Bone marrow (tissue), 2 donors: ENCODE measurements around the gene SLC5A8.
"Not testable (repeated sequence)": the region's sequence is repeated elsewhere in the genome, so short reads cannot be mapped to it uniquely, and the experiment has no call there.

Experiments used
- DNase-seq, 2 donors: peaks; one replicate each; lab custom pipeline; 2025; lab: John Stamatoyannopoulos, UW

Gene SLC5A8

GRCh38 chr12:101168001-101168400 lies 42.0 kb downstream of the SLC5A8 start:
- DNase-seq = no peak

- DNase-seq = no peak
These were observed 43.2 kb downstream of the SLC5A8 start for GRCh38 chr12:101166866-101167265.

GRCh38 chr12:101165319-101165718 lies 44.7 kb downstream of the SLC5A8 start:
- no peak for DNase-seq

GRCh38 chr12:101145777-101146431 lies 64.1 kb downstream of the SLC5A8 start:
- DNase-seq = not testable (repeated sequence)

GRCh38 chr12:101127521-101128219 lies 82.4 kb downstream of the SLC5A8 start:
- DNase-seq = no peak

- no peak for DNase-seq
These were observed 92.2 kb downstream of the SLC5A8 start for GRCh38 chr12:101117842-101118241.

GRCh38 chr12:101116911-101117310 lies 93.1 kb downstream of the SLC5A8 start:
- DNase-seq = no peak

GRCh38 chr12:101115326-101115725 lies 94.7 kb downstream of the SLC5A8 start:
- DNase-seq = no peak

- DNase-seq = no peak
These were observed 98.6 kb downstream of the SLC5A8 start for GRCh38 chr12:101111441-101111840.

- no peak for DNase-seq
These were observed 99.2 kb downstream of the SLC5A8 start for GRCh38 chr12:101110866-101111265.

- DNase-seq = no peak
These were observed 101.9 kb downstream of the SLC5A8 start for GRCh38 chr12:101108130-101108529.

GRCh38 chr12:101107032-101107763 lies 102.8 kb downstream of the SLC5A8 start:
- DNase-seq = no peak
